Measurements from ENCODE around the gene NEK11. TPM values are rescaled to one million over a fixed set of nuclear protein-coding genes. Genes with fewer than 3 reads are reported as not detected.

NEK11 gene
- total RNA-seq, 1 donor from 2014 or later, result 9.6 TPM

GRCh38 chr3:131350506-131350905 lies 323.8 kb downstream of the NEK11 start:
- TF ChIP-seq, protein P1, sequence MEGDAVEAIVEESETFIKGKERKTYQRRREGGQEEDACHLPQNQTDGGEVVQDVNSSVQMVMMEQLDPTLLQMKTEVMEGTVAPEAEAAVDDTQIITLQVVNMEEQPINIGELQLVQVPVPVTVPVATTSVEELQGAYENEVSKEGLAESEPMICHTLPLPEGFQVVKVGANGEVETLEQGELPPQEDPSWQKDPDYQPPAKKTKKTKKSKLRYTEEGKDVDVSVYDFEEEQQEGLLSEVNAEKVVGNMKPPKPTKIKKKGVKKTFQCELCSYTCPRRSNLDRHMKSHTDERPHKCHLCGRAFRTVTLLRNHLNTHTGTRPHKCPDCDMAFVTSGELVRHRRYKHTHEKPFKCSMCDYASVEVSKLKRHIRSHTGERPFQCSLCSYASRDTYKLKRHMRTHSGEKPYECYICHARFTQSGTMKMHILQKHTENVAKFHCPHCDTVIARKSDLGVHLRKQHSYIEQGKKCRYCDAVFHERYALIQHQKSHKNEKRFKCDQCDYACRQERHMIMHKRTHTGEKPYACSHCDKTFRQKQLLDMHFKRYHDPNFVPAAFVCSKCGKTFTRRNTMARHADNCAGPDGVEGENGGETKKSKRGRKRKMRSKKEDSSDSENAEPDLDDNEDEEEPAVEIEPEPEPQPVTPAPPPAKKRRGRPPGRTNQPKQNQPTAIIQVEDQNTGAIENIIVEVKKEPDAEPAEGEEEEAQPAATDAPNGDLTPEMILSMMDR (IDR thresholded peaks at IDR 0.05; ENCODE audit: unreplicated experiment), result no peak
- Mint-ChIP-seq H3K4me3 (ENCODE audit: unreplicated experiment) (no peak overlapping the region), H3K9me3 (ENCODE audit: unreplicated experiment) (no peaks in the 10 kb centered on the region), H3K27me3 (ENCODE audit: unreplicated experiment) (no peaks in the 10 kb centered on the region), H3K36me3 (ENCODE audit: low read depth, unreplicated experiment) (peaks cover 3% of the 10 kb centered on the region), H3K4me1 (ENCODE audit: unreplicated experiment) (peaks cover 34% of the 10 kb centered on the region), H3K27ac (ENCODE audit: unreplicated experiment) (no peak overlapping the region)
- no peak for DNase-seq (ENCODE audit: low spot score)

DNA sequence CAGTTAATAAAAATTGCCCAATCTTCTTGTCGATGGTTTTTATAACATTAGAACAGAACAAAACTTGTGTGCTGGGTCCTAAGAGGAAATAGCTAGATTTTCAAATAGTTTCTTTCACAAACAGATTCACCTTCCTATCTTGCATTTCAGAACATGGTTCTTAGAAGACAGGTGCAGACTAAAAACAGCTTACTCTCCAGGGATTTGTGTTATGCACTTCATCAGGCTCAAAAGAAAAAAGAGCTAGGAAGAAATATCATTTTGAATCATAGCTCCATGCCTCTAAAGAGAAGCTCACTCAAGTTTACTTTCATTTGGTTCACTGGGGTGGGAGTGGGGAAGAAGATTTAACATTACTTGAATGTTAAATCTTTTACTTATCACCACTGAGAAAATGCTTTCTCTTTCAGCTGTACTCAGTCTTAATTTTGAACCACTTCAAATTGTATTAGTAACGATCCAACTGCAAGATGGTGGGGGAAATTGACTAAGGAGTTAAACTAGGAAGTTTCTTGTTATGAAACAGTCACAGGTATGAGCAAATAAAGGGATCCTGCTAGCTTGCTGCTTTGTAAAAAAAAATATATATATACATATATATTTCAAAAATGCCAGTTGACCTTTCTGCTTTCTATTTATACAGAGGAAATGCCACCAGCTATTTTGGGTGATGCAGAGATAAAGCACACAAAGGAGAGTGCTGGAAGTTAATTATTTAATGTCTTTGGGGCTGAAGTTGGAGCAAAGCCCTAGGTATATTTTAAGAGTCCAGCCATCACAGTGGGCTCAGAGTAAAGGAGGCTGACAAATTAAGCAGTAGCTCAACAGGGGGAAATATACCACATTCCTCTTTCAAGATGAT lies 326.6 kb downstream of the NEK11 start:
- Mint-ChIP-seq H3K27ac (ENCODE audit: unreplicated experiment) (no peak overlapping the region), H3K4me1 (ENCODE audit: unreplicated experiment) (peaks cover 30% of the 10 kb centered on the region), H3K36me3 (ENCODE audit: low read depth, unreplicated experiment) (peaks cover 3% of the 10 kb centered on the region), H3K27me3 (ENCODE audit: unreplicated experiment) (no peaks in the 10 kb centered on the region), H3K4me3 (ENCODE audit: unreplicated experiment) (no peak overlapping the region), H3K9me3 (ENCODE audit: unreplicated experiment) (no peaks in the 10 kb centered on the region)
- no peak for DNase-seq (ENCODE audit: low spot score)
- TF ChIP-seq, protein P1 (IDR thresholded peaks at IDR 0.05; ENCODE audit: unreplicated experiment), result no peak

GRCh38 chr3:131353986-131354385 lies 327.3 kb downstream of the NEK11 start:
- no peak overlapping the region for H3K4me3 Mint-ChIP-seq (ENCODE audit: unreplicated experiment)
- TF ChIP-seq, protein P1 (IDR thresholded peaks at IDR 0.05; ENCODE audit: unreplicated experiment), result no peak
- peaks cover 3% of the 10 kb centered on the region for H3K36me3 Mint-ChIP-seq (ENCODE audit: low read depth, unreplicated experiment)
- no peak overlapping the region for H3K27ac Mint-ChIP-seq (ENCODE audit: unreplicated experiment)
- H3K9me3 Mint-ChIP-seq (ENCODE audit: unreplicated experiment), result no peaks in the 10 kb centered on the region
- no peaks in the 10 kb centered on the region for H3K27me3 Mint-ChIP-seq (ENCODE audit: unreplicated experiment)
- no peak for DNase-seq (ENCODE audit: low spot score)
- H3K4me1 Mint-ChIP-seq (ENCODE audit: unreplicated experiment), result peaks cover 25% of the 10 kb centered on the region

DNA sequence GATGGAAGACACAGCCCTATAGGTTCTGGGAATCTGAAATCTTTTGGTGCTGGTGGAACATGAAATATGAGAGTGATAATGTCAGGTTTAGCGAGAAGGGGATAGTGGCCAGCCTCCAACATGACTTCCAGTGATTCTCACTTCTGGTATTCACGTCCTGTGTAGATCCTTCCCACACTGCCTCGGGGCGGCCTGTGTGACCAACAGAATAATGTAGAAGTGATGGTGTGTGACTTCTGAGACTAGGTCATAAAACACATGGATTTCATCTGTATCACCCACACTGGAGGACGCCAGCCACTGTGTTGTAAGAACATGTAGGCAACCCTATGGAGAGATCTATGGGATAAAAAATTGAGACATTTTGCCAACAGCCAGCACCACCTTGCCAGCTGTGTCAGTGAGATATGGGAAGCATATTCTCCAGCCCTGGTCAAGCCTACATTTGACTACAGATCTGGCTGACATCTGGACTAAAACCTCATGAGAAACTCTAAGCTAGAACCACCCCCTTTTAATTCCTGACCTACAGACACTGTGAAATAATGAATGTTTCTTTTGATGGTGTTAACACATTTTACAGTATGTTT lies 329.4 kb downstream of the NEK11 start:
- no peak for DNase-seq (ENCODE audit: low spot score)
- Mint-ChIP-seq H3K27me3 (ENCODE audit: unreplicated experiment) (no peaks in the 10 kb centered on the region), H3K27ac (ENCODE audit: unreplicated experiment) (no peak overlapping the region), H3K4me1 (ENCODE audit: unreplicated experiment) (peaks cover 14% of the 10 kb centered on the region), H3K36me3 (ENCODE audit: low read depth, unreplicated experiment) (no peaks in the 10 kb centered on the region), H3K4me3 (ENCODE audit: unreplicated experiment) (no peak overlapping the region), H3K9me3 (ENCODE audit: unreplicated experiment) (peaks cover 2% of the 10 kb centered on the region)
- TF ChIP-seq, protein P1 (IDR thresholded peaks at IDR 0.05; ENCODE audit: unreplicated experiment), result no peak

GRCh38 chr3:131357275-131357674 lies 330.6 kb downstream of the NEK11 start:
- Mint-ChIP-seq H3K4me1 (ENCODE audit: unreplicated experiment) (peaks cover 17% of the 10 kb centered on the region), H3K27me3 (ENCODE audit: unreplicated experiment) (peaks cover under 1% of the 10 kb centered on the region), H3K36me3 (ENCODE audit: low read depth, unreplicated experiment) (peaks cover under 1% of the 10 kb centered on the region), H3K4me3 (ENCODE audit: unreplicated experiment) (no peak overlapping the region), H3K9me3 (ENCODE audit: unreplicated experiment) (peaks cover 4% of the 10 kb centered on the region), H3K27ac (ENCODE audit: unreplicated experiment) (no peak overlapping the region)
- DNase-seq (ENCODE audit: low spot score), result no peak
- TF ChIP-seq, protein P1 (IDR thresholded peaks at IDR 0.05; ENCODE audit: unreplicated experiment), result no peak

Data from endothelial cell (in vitro differentiated cells).